Gastroesophageal sphincter (tissue), 3 donors: Measurements from ENCODE around the gene CD1E.

ENCODE experiments used
- CTCF ChIP-seq, 4 experiments: fragments of 200-600 bp in 2 of 4; fragments of 450-650 bp in 2 of 4; sonication (generic) in 1 of 4; IDR thresholded peaks; one replicate each; pipeline ENCODE4 v1.5.1; 2017 to 2019; ENCODE audit warnings: antibody characterized with exemption in 4 of 4, mild to moderate bottlenecking in 2 of 4, moderate library complexity in 2 of 4
- EP300 ChIP-seq: sonication (generic); formaldehyde crosslinking; IDR thresholded peaks from one replicate; pipeline ENCODE4 v1.6.1; 2017; ENCODE audit warnings: antibody characterized with exemption, mild to moderate bottlenecking
- POLR2A ChIP-seq, 2 donors: fragments of 450-650 bp; IDR thresholded peaks; one replicate each; pipeline ENCODE4 v1.6.1; 2017; ENCODE audit warnings: antibody characterized with exemption in 2 of 2, mild to moderate bottlenecking in 2 of 2, moderate library complexity in 1 of 2
- POLR2AphosphoS5 ChIP-seq: sonication (generic); formaldehyde crosslinking; IDR thresholded peaks from one replicate; pipeline ENCODE4 v1.6.1; 2017; ENCODE audit warnings: antibody characterized with exemption

GRCh38 chr1:158407092-158407491 lies 53.4 kb downstream of the CD1E start:
- TF ChIP-seq CTCF (IDR thresholded peaks at IDR 0.05) (no peak), POLR2AphosphoS5 (no peak), EP300 (no peak), POLR2A (IDR thresholded peaks at IDR 0.05) (no peak)
